HCT116 (cell line): Measurements from ENCODE around the gene PCNX1. TPM values are rescaled to one million over a fixed set of nuclear protein-coding genes. Genes with fewer than 3 reads are reported as not detected.

Experiments used
- ATAC-seq: fragments of 200-7000 bp; cut with Tn5 transposase; 2 replicates; pipeline ENCODE4 v1.9.1; 2020; ENCODE audit warnings: mild to moderate bottlenecking, moderate library complexity
- BruUV-seq: library from RNA; stranded (reverse); fragments of 400-500 nt; replicated peaks from 2 replicates; lab custom pipeline; 2021; lab: Mats Ljungman, UMichigan
- CTCF ChIA-PET: fragments of 300-600 bp; sonication (Branson Sonifier 250); formaldehyde crosslinking; loops from one replicate; lab custom pipeline; 2021; ENCODE audit warnings: antibody characterized with exemption; lab: Charles Lee
- POLR2A ChIA-PET: fragments of 300-600, 350-600 bp; sonication (Branson Sonifier 250); formaldehyde crosslinking; loops from one replicate; lab custom pipeline; 2021; ENCODE audit warnings: antibody characterized with exemption; lab: Charles Lee
- RAD21 ChIA-PET, 2 experiments: fragments of 300-600 bp; sonication (Branson Sonifier 250); formaldehyde crosslinking; loops; one replicate each; lab custom pipeline; 2023; ENCODE audit warnings: low total read pairs in 2 of 2; ENCODE audit not compliant: uncharacterized antibody in 2 of 2, unreplicated experiment in 2 of 2, low non-redundant PET in 1 of 2; lab: Charles Lee
- DNase-seq: peaks from one replicate; pipeline ENCODE4 v3.0.0-alpha.2; 2010; ENCODE audit warnings: low read depth, low spot score
- H2AFZ ChIP-seq: fragments of 200-600 bp; shearing (Covaris generic), sonication (generic); 2 replicates; pipeline ENCODE4 v1.6.1; 2017; ENCODE audit warnings: low read depth, mixed run types, mixed read lengths, antibody characterized with exemption, low read length; ENCODE audit not compliant: poor library complexity, severe bottlenecking
- H3K27ac ChIP-seq: 2 replicates; pipeline ENCODE4 v1.5.1; 2012; ENCODE audit warnings: low read depth, low read length
- H3K27me3 ChIP-seq: fragments of 200-600 bp; sonication (generic); 2 replicates; pipeline ENCODE4 v1.6.1; 2016; ENCODE audit warnings: mixed run types, low read length, mixed read lengths; ENCODE audit not compliant: insufficient read depth
- H3K36me3 ChIP-seq, 2 experiments: fragments of 200-500 bp in 1 of 2; fragments of 200-600 bp in 1 of 2; sonication (Bioruptor generic) in 1 of 2; sonication (generic) in 1 of 2; 2 replicates each; pipeline versions ENCODE4 v1.5.1 to v1.6.1; 2014 to 2016; ENCODE audit warnings: low read length in 2 of 2, inconsistent platforms in 1 of 2, mixed read lengths in 1 of 2, mixed run types in 1 of 2; ENCODE audit not compliant: insufficient read depth in 2 of 2, control insufficient read depth in 1 of 2
- H3K4me1 ChIP-seq, 2 experiments: fragments of 200-600 bp in 1 of 2; sonication (generic) in 1 of 2; 2 replicates each; pipeline versions ENCODE4 v1.5.1 to v1.6.1; 2012 to 2017; ENCODE audit warnings: low read length in 2 of 2, inconsistent platforms in 1 of 2, mild to moderate bottlenecking in 1 of 2, mixed read lengths in 1 of 2, mixed run types in 1 of 2, moderate library complexity in 1 of 2; ENCODE audit not compliant: insufficient read depth in 2 of 2, control insufficient read depth in 1 of 2
- H3K4me2 ChIP-seq: fragments of 200-600 bp; sonication (generic); 2 replicates; pipeline ENCODE4 v1.6.1; 2017; ENCODE audit warnings: mixed run types, low read length, mixed read lengths
- H3K4me3 ChIP-seq, 2 experiments: fragments of 200-600 bp in 1 of 2; sonication (generic) in 1 of 2; replicated peaks in 1 of 2; 2 replicates each; pipeline ENCODE4 v1.5.1; 2011 to 2016; ENCODE audit warnings: low read length in 2 of 2, control low read depth in 1 of 2, low read depth in 1 of 2, mild to moderate bottlenecking in 1 of 2, mixed read lengths in 1 of 2, mixed run types in 1 of 2
- H3K79me2 ChIP-seq: fragments of 200-600 bp; sonication (generic); 2 replicates; pipeline ENCODE4 v1.6.1; 2017; ENCODE audit warnings: mild to moderate bottlenecking, mixed run types, low read length, moderate library complexity, mixed read lengths; ENCODE audit not compliant: insufficient read depth
- H3K9ac ChIP-seq: fragments of 200-600 bp; sonication (generic); 2 replicates; pipeline ENCODE4 v1.6.1; 2016; ENCODE audit warnings: low read length, mixed read lengths
- H3K9me2 ChIP-seq: fragments of 200-600 bp; sonication (generic), shearing (Covaris generic); 2 replicates; pipeline ENCODE4 v1.6.1; 2017; ENCODE audit warnings: mixed run types, mild to moderate bottlenecking, moderate library complexity; ENCODE audit not compliant: insufficient read depth
- H3K9me3 ChIP-seq, 2 experiments: fragments of 200-500 bp in 1 of 2; fragments of 200-600 bp in 1 of 2; sonication (Bioruptor generic) in 1 of 2; sonication (generic) in 1 of 2; 2 replicates each; pipeline ENCODE4 v1.6.1; 2014 to 2017; ENCODE audit warnings: low read length in 2 of 2, mixed read lengths in 2 of 2, inconsistent platforms in 1 of 2, low read depth in 1 of 2, mild to moderate bottlenecking in 1 of 2, mixed run types in 1 of 2, moderate library complexity in 1 of 2; ENCODE audit not compliant: control insufficient read depth in 1 of 2, insufficient read depth in 1 of 2
- H4K20me1 ChIP-seq: fragments of 200-600 bp; sonication (generic), shearing (Covaris generic); 2 replicates; pipeline ENCODE4 v1.6.1; 2017; ENCODE audit warnings: mixed run types, mild to moderate bottlenecking, moderate library complexity; ENCODE audit not compliant: insufficient read depth
- ATF3 ChIP-seq: IDR thresholded peaks from 2 replicates; pipeline ENCODE4 v1.6.1; 2012
- CBX3 ChIP-seq: IDR thresholded peaks from 2 replicates; pipeline ENCODE4 v1.6.1; 2012; ENCODE audit warnings: low read depth
- EZH2 ChIP-seq: fragments of 200-600 bp; sonication (generic); IDR thresholded peaks from 2 replicates; pipeline ENCODE4 v1.6.1; 2017; ENCODE audit warnings: antibody characterized with exemption, mixed run types
- EZH2phosphoT487 ChIP-seq: fragments of 200-600 bp; IDR thresholded peaks from 2 replicates; pipeline ENCODE4 v1.6.1; 2018; ENCODE audit warnings: antibody characterized with exemption, borderline replicate concordance
- FOSL1 ChIP-seq: IDR thresholded peaks from 2 replicates; pipeline ENCODE4 v1.6.1; 2012; ENCODE audit warnings: low read depth
- JUND ChIP-seq: IDR thresholded peaks from 2 replicates; pipeline ENCODE4 v1.6.1; 2012
- MAX ChIP-seq: IDR thresholded peaks from 2 replicates; pipeline ENCODE4 v1.6.1; 2012
- POLR2A ChIP-seq: IDR thresholded peaks from 2 replicates; pipeline ENCODE4 v1.7.0; 2011; ENCODE audit warnings: borderline replicate concordance; ENCODE audit not compliant: insufficient read depth, insufficient read length; ENCODE audit errors: extremely low read depth
- POLR2AphosphoS5 ChIP-seq: IDR thresholded peaks from 2 replicates; pipeline ENCODE4 v1.6.1; 2011; ENCODE audit warnings: mild to moderate bottlenecking, low read depth, low read length, moderate library complexity
- RAD21 ChIP-seq: IDR thresholded peaks from 2 replicates; pipeline ENCODE4 v1.6.1; 2012; ENCODE audit warnings: low read depth, mild to moderate bottlenecking
- SIN3A ChIP-seq: IDR thresholded peaks from 2 replicates; pipeline ENCODE4 v1.6.1; 2012; ENCODE audit warnings: low read depth
- YY1 ChIP-seq: IDR thresholded peaks from 2 replicates; pipeline ENCODE4 v1.6.1; 2011; ENCODE audit warnings: low read length, low read depth, moderate library complexity, mild to moderate bottlenecking; ENCODE audit not compliant: insufficient replicate concordance; ENCODE audit errors: extremely low read depth
- ZBTB33 ChIP-seq: IDR thresholded peaks from 2 replicates; pipeline ENCODE4 v1.6.1; 2011; ENCODE audit warnings: mild to moderate bottlenecking, low read length, moderate library complexity; ENCODE audit not compliant: insufficient replicate concordance; ENCODE audit errors: extremely low read depth
- intact Hi-C: fragments of 100-400 bp; cut with micrococcal nuclease; formaldehyde crosslinking; loops from 2 replicates; pipeline ENCODE4 v1.10.0; 2022
- total RNA-seq: library from RNA; stranded (reverse); gene quantifications from one replicate; pipeline ENCODE4 v1.2.1, GENCODE V29; 2021; ENCODE audit not compliant: unreplicated experiment

Gene PCNX1
- total RNA-seq, 1 experiment from 2014 or later = 52.2 TPM

- Histone ChIP-seq H3K79me2 (no peaks in the 10 kb centered on the region), H3K9me3 (no peaks in the 10 kb centered on the region; a peak in 1 of 4 replicates), H3K27ac (no peak overlapping the region), H2AFZ (no peak overlapping the region), H3K9me2 (no peaks in the 10 kb centered on the region), H3K4me2 (no peak overlapping the region), H4K20me1 (no peaks in the 10 kb centered on the region), H3K9ac (no peak overlapping the region), H3K36me3 (no peaks in the 10 kb centered on the region), H3K27me3 (no peaks in the 10 kb centered on the region), H3K4me3 (no peak overlapping the region), H3K4me1 (no peaks in the 10 kb centered on the region)
- TF ChIP-seq FOSL1 = no peak
- no peak for TF ChIP-seq MAX
- no peak for TF ChIP-seq RAD21
- TF ChIP-seq ATF3 = no peak
- TF ChIP-seq JUND = no peak
- TF ChIP-seq POLR2A = no peak
- TF ChIP-seq EZH2 = no peak
- no peak for TF ChIP-seq EZH2phosphoT487
- TF ChIP-seq SIN3A = no peak
- no peak for TF ChIP-seq YY1
- TF ChIP-seq POLR2AphosphoS5 = no peak
- no peak for TF ChIP-seq ZBTB33
- TF ChIP-seq CBX3 = no peak
- ATAC-seq (no peak), DNase-seq (no peak)
- ChIA-PET RAD21 (no interaction called here), CTCF (no interaction called here), POLR2A (interaction anchor here (1.1 kb wide), 1 partner anchor 84 kb away, joined by 4 read pairs; the partner anchor contains the start of gene MAP3K9)
- intact Hi-C loops = no loop called here
- no TSS peak for BruUV-seq
These were observed 14.0 kb upstream of the PCNX1 start for GRCh38 chr14:70893062-70893845.
